SU-DHL-6 (cell line): ENCODE data around the gene C22orf15.

Source experiments
- EZH2phosphoT487 ChIP-seq: fragments of 200-600 bp; sonication (generic), shearing (Covaris generic); conservative IDR thresholded peaks from 2 replicates; pipeline ENCODE4 v1.6.1; 2018; ENCODE audit warnings: mild to moderate bottlenecking, antibody characterized with exemption, low read length, moderate library complexity, mixed read lengths
- TF ChIP-seq, protein P1 (sequence below): fragments of 200-600 bp; sonication (generic); IDR thresholded peaks from one replicate; pipeline ENCODE4 v1.5.1; 2017; ENCODE audit warnings: antibody characterized with exemption, mild to moderate bottlenecking, low read length, moderate library complexity; ENCODE audit not compliant: insufficient read depth, poor library complexity, severe bottlenecking

DNA sequence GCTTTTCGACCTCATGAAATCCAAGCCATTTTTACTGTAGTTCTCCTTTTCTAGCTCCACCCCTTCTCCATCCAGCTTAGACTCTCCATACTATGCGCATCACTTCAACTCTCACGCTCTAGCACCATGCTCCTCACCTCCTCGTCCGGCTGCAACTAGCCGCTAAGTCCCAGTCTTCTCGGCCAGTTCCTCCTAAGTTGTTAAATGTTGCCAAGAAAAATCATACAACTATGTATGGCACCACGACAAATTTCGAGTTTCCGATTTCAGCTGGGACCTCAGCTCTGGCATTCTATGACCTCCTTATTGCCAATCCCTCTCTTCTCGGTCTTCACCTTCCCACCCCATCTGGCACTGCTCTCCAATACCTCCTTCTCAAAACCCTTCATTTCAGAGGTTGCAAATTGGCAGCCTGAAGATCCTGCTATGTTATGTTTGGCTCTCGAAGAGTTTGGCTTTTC lies 12.9 kb upstream of the C22orf15 start:
- TF ChIP-seq, protein P1, sequence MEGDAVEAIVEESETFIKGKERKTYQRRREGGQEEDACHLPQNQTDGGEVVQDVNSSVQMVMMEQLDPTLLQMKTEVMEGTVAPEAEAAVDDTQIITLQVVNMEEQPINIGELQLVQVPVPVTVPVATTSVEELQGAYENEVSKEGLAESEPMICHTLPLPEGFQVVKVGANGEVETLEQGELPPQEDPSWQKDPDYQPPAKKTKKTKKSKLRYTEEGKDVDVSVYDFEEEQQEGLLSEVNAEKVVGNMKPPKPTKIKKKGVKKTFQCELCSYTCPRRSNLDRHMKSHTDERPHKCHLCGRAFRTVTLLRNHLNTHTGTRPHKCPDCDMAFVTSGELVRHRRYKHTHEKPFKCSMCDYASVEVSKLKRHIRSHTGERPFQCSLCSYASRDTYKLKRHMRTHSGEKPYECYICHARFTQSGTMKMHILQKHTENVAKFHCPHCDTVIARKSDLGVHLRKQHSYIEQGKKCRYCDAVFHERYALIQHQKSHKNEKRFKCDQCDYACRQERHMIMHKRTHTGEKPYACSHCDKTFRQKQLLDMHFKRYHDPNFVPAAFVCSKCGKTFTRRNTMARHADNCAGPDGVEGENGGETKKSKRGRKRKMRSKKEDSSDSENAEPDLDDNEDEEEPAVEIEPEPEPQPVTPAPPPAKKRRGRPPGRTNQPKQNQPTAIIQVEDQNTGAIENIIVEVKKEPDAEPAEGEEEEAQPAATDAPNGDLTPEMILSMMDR = no peak
- TF ChIP-seq EZH2phosphoT487 = no peak
